HFF-Myc (cell line): ENCODE measurements around the gene JTB.
"Not testable (repeated sequence)": the region's sequence is repeated elsewhere in the genome, so short reads cannot be mapped to it uniquely, and the experiment has no call there.

Source experiments
- DNase-seq: peaks from one replicate; pipeline ENCODE4 v3.0.0-alpha.2; 2011; ENCODE audit warnings: low read depth; ENCODE audit errors: extremely low read depth
- H3K4me3 ChIP-seq: replicated peaks from 2 replicates; pipeline ENCODE4 v1.5.1; 2011; ENCODE audit warnings: low read depth, mild to moderate bottlenecking, control low read depth, low read length
- CTCF ChIP-seq: IDR thresholded peaks from 2 replicates; pipeline ENCODE4 v1.5.1; 2012; ENCODE audit warnings: mild to moderate bottlenecking, low read depth, low read length, control low read depth; ENCODE audit errors: missing control alignments

Gene JTB

GRCh38 chr1:153977250-153978240, at the start of gene JTB:
Gene JTB, minus strand, starts transcription at chr1:153977674. Its CDS starts 422 bp downstream, at chr1:153977252.
- H3K4me3 ChIP-seq, result peak within 1 kb of the TSS; percentile 78
- peak; percentile 51 for DNase-seq
- no peak for TF ChIP-seq CTCF

- no peak for TF ChIP-seq CTCF
- no peak overlapping the region for H3K4me3 ChIP-seq
- no peak for DNase-seq
These were observed 42.5 kb upstream of the JTB start for GRCh38 chr1:154019940-154020339.

GRCh38 chr1:154019269-154019668, 41.8 kb upstream of the JTB start:
- no peak for DNase-seq
- TF ChIP-seq CTCF, result no peak
- H3K4me3 ChIP-seq, result no peak overlapping the region

DNA sequence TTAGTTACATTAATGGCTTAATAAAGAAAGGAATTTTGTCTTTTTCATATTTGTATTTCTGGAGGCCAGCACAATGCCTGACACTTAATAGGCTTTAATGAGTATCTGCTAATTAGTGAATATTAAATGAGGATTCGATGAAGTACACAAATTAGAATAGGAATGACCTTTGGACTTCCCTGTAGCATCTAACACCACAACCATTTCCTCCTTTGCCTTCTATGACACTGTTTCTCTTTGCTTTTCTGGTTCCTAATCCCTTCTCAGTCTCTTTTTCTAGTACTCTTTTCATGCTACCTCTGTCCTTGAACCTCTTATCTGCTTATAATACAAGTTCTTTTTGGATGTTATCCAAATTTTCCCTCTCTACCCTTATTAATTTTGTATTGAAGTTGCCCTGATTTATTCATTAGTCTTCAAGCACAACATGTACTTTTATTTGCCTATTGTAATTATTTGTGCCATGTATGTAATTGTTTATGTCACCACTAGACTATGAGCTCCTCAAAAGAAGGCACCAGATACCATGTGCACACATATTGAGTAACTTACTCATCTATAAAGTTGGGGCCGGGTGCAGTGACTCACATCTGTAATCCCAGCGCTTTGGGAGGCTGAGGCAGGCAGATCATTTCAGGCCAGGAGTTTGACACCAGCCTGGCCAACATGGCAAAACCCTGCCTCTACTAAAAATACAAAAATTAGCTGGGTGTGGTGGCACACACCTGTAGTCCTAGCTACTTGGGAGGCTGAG, 36.9 kb upstream of the JTB start:
- no peak for TF ChIP-seq CTCF
- DNase-seq, result no peak
- no peak overlapping the region for H3K4me3 ChIP-seq

- H3K4me3 ChIP-seq, DNase-seq: not testable (repeated sequence)
These were observed 35.1 kb upstream of the JTB start for GRCh38 chr1:154012543-154012942.

DNA sequence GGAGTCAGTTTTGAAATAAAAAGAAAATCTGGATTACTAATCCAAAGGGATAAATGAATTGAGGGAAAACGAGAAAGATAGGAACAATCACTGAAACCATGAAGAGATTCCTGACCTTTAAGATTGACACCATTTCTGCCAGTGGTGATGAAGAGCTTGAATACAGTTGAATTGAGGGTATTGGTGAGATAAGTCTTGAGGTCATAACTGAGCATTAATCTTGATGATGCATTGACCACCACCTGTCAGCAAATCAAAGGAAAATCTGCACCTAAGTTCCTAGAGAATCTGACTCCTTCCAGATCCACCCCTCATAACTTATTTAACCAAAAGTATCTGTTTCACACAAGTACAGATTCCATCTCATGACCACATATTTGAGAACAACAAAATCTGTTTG, 34.7 kb upstream of the JTB start:
- H3K4me3 ChIP-seq, result no peak overlapping the region

More for the DNA sequence above, 34.7 kb upstream of the JTB start:
- no peak for DNase-seq
- no peak for TF ChIP-seq CTCF
